IPS DF 6.9 (cell line): ENCODE measurements around the gene CXCL3.

ENCODE experiments used
- DNase-seq: peaks from one replicate; pipeline ENCODE4 v3.0.0-alpha.2; 2013; ENCODE audit warnings: low read depth, low spot score
- H3K27ac ChIP-seq: one replicate; pipeline ENCODE4 v1.5.1; 2013; ENCODE audit warnings: low read length, control low read depth
- H3K27me3 ChIP-seq: 2 replicates; pipeline ENCODE4 v1.6.1; 2013; ENCODE audit warnings: mild to moderate bottlenecking, low read length; ENCODE audit not compliant: control insufficient read depth, insufficient read depth
- H3K36me3 ChIP-seq: 2 replicates; pipeline ENCODE4 v1.6.1; 2013; ENCODE audit warnings: low read length; ENCODE audit not compliant: control insufficient read depth, insufficient read depth
- H3K4me1 ChIP-seq: 2 replicates; pipeline ENCODE4 v1.6.1; 2013; ENCODE audit warnings: low read length; ENCODE audit not compliant: control insufficient read depth, insufficient read depth
- H3K4me3 ChIP-seq: 2 replicates; pipeline ENCODE4 v1.5.1; 2013; ENCODE audit warnings: mild to moderate bottlenecking, low read length
- H3K9me3 ChIP-seq: 2 replicates; pipeline ENCODE4 v1.6.1; 2013; ENCODE audit warnings: low read length, inconsistent platforms; ENCODE audit not compliant: control insufficient read depth, insufficient read depth
- WGBS: extraction: QIAGEN DNeasy Blood & Tissue Kit; methylation state at CpG from one replicate; pipeline ENCODE4 v1.1.7; 2013; ENCODE audit warnings: mixed read lengths, missing lambda C conversion rate; ENCODE audit not compliant: insufficient read length, insufficient coverage; 5-methylcytosine and 5-hydroxymethylcytosine counted together

CXCL3 gene

GRCh38 chr4:74066232-74066631 lies 27.7 kb upstream of the CXCL3 start:
- no peak for DNase-seq
- no peaks in the 10 kb centered on the region for H3K36me3 ChIP-seq
- no CpG with 5 or more reads among the region's 2 CpGs for WGBS
- H3K27ac ChIP-seq = no peak overlapping the region
- no peaks in the 10 kb centered on the region for H3K27me3 ChIP-seq
- H3K4me3 ChIP-seq = no peak overlapping the region
- no peaks in the 10 kb centered on the region for H3K4me1 ChIP-seq
- H3K9me3 ChIP-seq = no peaks in the 10 kb centered on the region; the same call in 1 of the 2 replicates

GRCh38 chr4:74065115-74065642 lies 26.7 kb upstream of the CXCL3 start:
- Histone ChIP-seq H3K27me3 (no peaks in the 10 kb centered on the region), H3K27ac (no peak overlapping the region), H3K36me3 (no peaks in the 10 kb centered on the region), H3K9me3 (no peaks in the 10 kb centered on the region; the same call in 1 of the 2 replicates), H3K4me1 (no peaks in the 10 kb centered on the region), H3K4me3 (no peak overlapping the region)
- no CpG with 5 or more reads among the region's 6 CpGs for WGBS
- DNase-seq = no peak

- Histone ChIP-seq H3K9me3 (no peaks in the 10 kb centered on the region), H3K36me3 (no peaks in the 10 kb centered on the region), H3K4me3 (no peak overlapping the region), H3K27me3 (no peaks in the 10 kb centered on the region), H3K27ac (no peak overlapping the region), H3K4me1 (no peaks in the 10 kb centered on the region)
- no CpG with 5 or more reads among the region's 1 CpG for WGBS
- DNase-seq = no peak
These were observed 25.4 kb upstream of the CXCL3 start for GRCh38 chr4:74063859-74064258.

DNA sequence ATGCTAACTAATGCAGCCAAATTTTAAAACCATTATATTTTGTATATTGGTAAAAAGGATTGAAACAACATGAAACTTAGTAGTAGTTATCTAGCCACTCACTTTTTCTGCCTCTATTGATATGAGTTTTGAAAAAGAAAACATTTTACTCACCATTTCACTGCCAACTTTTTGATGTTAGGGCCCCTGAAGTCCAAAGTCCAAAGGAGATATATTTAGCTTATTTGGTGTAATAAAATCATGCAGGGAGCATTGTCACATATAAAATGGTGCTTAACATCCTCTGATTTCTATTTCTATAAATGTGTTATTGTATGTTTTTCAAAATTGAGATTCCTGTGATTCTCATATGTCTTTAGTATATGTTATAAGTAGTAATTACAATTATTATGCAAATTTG lies 24.5 kb upstream of the CXCL3 start:
- DNase-seq = no peak

DNA sequence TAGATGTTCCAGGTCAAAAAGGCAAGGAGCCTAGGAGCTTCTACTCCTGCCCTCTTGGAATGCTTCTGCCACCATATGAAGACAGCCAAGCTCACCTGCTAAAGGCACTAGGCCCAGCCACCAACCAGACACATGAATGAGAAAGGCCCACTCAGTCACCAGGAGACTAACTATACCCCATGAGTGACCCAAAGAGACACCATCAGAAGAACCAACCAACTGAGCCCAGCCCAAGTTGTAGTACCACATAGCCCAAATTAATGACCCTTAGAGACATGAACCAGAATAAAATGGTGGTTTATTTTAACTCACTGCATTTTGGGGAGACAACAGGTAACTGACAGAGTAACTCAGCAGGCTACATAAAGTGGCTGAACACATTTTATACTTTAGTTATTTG lies 22.9 kb upstream of the CXCL3 start:
- H3K27ac ChIP-seq = no peak overlapping the region
- H3K4me1 ChIP-seq = no peaks in the 10 kb centered on the region
- no peaks in the 10 kb centered on the region for H3K36me3 ChIP-seq
- H3K4me3 ChIP-seq = no peak overlapping the region
- no peaks in the 10 kb centered on the region for H3K27me3 ChIP-seq
- DNase-seq = no peak
- no peaks in the 10 kb centered on the region for H3K9me3 ChIP-seq

More for the DNA sequence above, 24.5 kb upstream of the CXCL3 start:
- Histone ChIP-seq H3K4me3 (no peak overlapping the region), H3K27ac (no peak overlapping the region), H3K9me3 (no peaks in the 10 kb centered on the region), H3K36me3 (no peaks in the 10 kb centered on the region), H3K27me3 (no peaks in the 10 kb centered on the region), H3K4me1 (no peaks in the 10 kb centered on the region)

GRCh38 chr4:74059161-74059829 lies 20.8 kb upstream of the CXCL3 start:
- no peak overlapping the region for H3K27ac ChIP-seq
- H3K4me1 ChIP-seq = no peaks in the 10 kb centered on the region
- no peaks in the 10 kb centered on the region for H3K9me3 ChIP-seq
- WGBS = 100% methylated on average over 2 of the region's 2 CpGs
- DNase-seq = no peak
- no peaks in the 10 kb centered on the region for H3K27me3 ChIP-seq
- H3K4me3 ChIP-seq = no peak overlapping the region
- H3K36me3 ChIP-seq = no peaks in the 10 kb centered on the region

DNA sequence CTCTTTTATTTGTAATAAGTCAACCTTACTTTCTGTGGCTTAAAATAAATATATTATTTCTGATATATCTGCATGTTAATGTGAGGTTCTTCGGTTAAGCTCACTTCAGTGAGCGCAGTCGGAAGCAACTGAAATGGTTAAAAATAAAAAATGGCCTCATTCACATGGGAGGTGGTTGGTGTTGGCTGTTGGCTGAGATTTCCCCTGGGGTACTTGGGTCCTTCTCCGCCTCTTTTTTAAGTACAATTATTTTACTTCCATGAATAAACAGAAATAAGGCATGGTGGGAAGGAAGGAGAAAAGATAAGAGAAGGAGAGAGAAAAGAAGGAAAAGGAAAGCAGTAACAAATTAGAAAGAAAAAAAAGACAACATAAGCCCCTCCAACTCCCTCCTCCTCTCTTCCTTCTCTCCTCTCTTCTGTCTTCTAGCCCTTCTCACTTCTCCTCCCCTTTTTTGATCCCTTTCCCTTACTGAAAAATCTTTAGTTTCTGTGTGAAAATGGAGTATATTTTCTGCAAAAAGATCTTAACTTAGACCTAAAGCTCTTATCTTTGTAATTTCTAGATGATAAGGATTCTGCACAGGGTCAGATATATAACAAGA lies 19.7 kb upstream of the CXCL3 start:
- Histone ChIP-seq H3K27ac (no peak overlapping the region), H3K4me1 (no peaks in the 10 kb centered on the region), H3K27me3 (no peaks in the 10 kb centered on the region), H3K9me3 (no peaks in the 10 kb centered on the region), H3K4me3 (no peak overlapping the region), H3K36me3 (no peaks in the 10 kb centered on the region)
- WGBS = no CpG with 5 or more reads among the region's 4 CpGs
- no peak for DNase-seq

- H3K27ac ChIP-seq = no peak overlapping the region
- WGBS = no CpG with 5 or more reads among the region's 1 CpG
- H3K36me3 ChIP-seq = no peaks in the 10 kb centered on the region
- H3K27me3 ChIP-seq = no peaks in the 10 kb centered on the region
- DNase-seq = no peak
- H3K4me3 ChIP-seq = no peak overlapping the region
- H3K4me1 ChIP-seq = no peaks in the 10 kb centered on the region
- H3K9me3 ChIP-seq = no peaks in the 10 kb centered on the region
These were observed 19.1 kb upstream of the CXCL3 start for GRCh38 chr4:74057588-74057987.

- Histone ChIP-seq H3K4me1 (no peaks in the 10 kb centered on the region), H3K4me3 (no peak overlapping the region), H3K27me3 (no peaks in the 10 kb centered on the region), H3K9me3 (no peaks in the 10 kb centered on the region), H3K36me3 (no peaks in the 10 kb centered on the region), H3K27ac (no peak overlapping the region)
- no CpG with 5 or more reads among the region's 4 CpGs for WGBS
- no peak for DNase-seq
These were observed 18.5 kb upstream of the CXCL3 start for GRCh38 chr4:74056858-74057562.

GRCh38 chr4:74056114-74056857 lies 17.8 kb upstream of the CXCL3 start:
- WGBS = no CpG with 5 or more reads among the region's 1 CpG

More at GRCh38 chr4:74056114-74056857, 17.8 kb upstream of the CXCL3 start:
- no peaks in the 10 kb centered on the region for H3K27me3 ChIP-seq
- H3K4me3 ChIP-seq = no peak overlapping the region
- H3K27ac ChIP-seq = no peak overlapping the region
- H3K9me3 ChIP-seq = no peaks in the 10 kb centered on the region
- no peaks in the 10 kb centered on the region for H3K36me3 ChIP-seq
- H3K4me1 ChIP-seq = no peaks in the 10 kb centered on the region
- no peak for DNase-seq
